BE2C (cell line): ENCODE measurements around the gene POLN.

Experiments
- DNase-seq: peaks from one replicate; pipeline ENCODE4 v3.0.0-alpha.2; 2020
- H3K27me3 ChIP-seq: fragments of 250-450 bp; sonication (Bioruptor Pico); 2 replicates; pipeline ENCODE4 v1.5.1; 2020; ENCODE audit warnings: mild to moderate bottlenecking
- H3K36me3 ChIP-seq: fragments of 250-450 bp; sonication (Bioruptor Pico); 2 replicates; pipeline ENCODE4 v1.5.1; 2020; ENCODE audit warnings: mild to moderate bottlenecking
- H3K4me1 ChIP-seq: fragments of 250-450 bp; sonication (Bioruptor Pico); 2 replicates; pipeline ENCODE4 v1.5.1; 2020
- H3K4me3 ChIP-seq: 2 replicates; pipeline ENCODE4 v1.5.1; 2011; ENCODE audit warnings: low read depth, low read length
- H3K9me3 ChIP-seq: fragments of 250-450 bp; sonication (Bioruptor Pico); 2 replicates; pipeline ENCODE4 v1.5.1; 2020
- CTCF ChIP-seq: IDR thresholded peaks from 2 replicates; pipeline ENCODE4 v1.5.1; 2012; ENCODE audit warnings: mild to moderate bottlenecking, low read depth, low read length

The POLN gene

GRCh38 chr4:2127609-2128332 is 114.2 kb downstream of the POLN start:
- no peaks in the 10 kb centered on the region for H3K36me3 ChIP-seq
- H3K27me3 ChIP-seq: no peaks in the 10 kb centered on the region
- no peak overlapping the region for H3K4me3 ChIP-seq
- H3K4me1 ChIP-seq: no peaks in the 10 kb centered on the region
- no peak for TF ChIP-seq CTCF
- peaks cover 3% of the 10 kb centered on the region; the same call in 1 of the 2 replicates for H3K9me3 ChIP-seq
- DNase-seq: no peak

GRCh38 chr4:2126309-2127043 is 115.4 kb downstream of the POLN start:
- no peak overlapping the region for H3K4me3 ChIP-seq
- TF ChIP-seq CTCF: no peak
- no peaks in the 10 kb centered on the region for H3K36me3 ChIP-seq
- no peaks in the 10 kb centered on the region; the same call in 1 of the 2 replicates for H3K27me3 ChIP-seq
- no peaks in the 10 kb centered on the region for H3K4me1 ChIP-seq
- no peak for DNase-seq
- H3K9me3 ChIP-seq: no peaks in the 10 kb centered on the region; the same call in 1 of the 2 replicates

GRCh38 chr4:2125831-2126230 is 116.1 kb downstream of the POLN start:
- H3K9me3 ChIP-seq: no peaks in the 10 kb centered on the region
- no peaks in the 10 kb centered on the region for H3K4me1 ChIP-seq
- no peak for TF ChIP-seq CTCF
- DNase-seq: no peak
- H3K4me3 ChIP-seq: no peak overlapping the region
- peaks cover 2% of the 10 kb centered on the region for H3K27me3 ChIP-seq
- H3K36me3 ChIP-seq: no peaks in the 10 kb centered on the region

GRCh38 chr4:2125023-2125422 is 116.9 kb downstream of the POLN start:
- H3K36me3 ChIP-seq: no peaks in the 10 kb centered on the region
- no peaks in the 10 kb centered on the region for H3K9me3 ChIP-seq
- no peak for TF ChIP-seq CTCF
- H3K4me3 ChIP-seq: no peak overlapping the region
- H3K27me3 ChIP-seq: peaks cover 9% of the 10 kb centered on the region
- no peak for DNase-seq
- no peaks in the 10 kb centered on the region for H3K4me1 ChIP-seq

- Histone ChIP-seq H3K4me1 (no peaks in the 10 kb centered on the region), H3K36me3 (no peaks in the 10 kb centered on the region), H3K27me3 (peaks cover 13% of the 10 kb centered on the region), H3K9me3 (no peaks in the 10 kb centered on the region), H3K4me3 (no peak overlapping the region)
- no peak for TF ChIP-seq CTCF
- DNase-seq: no peak
Measured at GRCh38 chr4:2116687-2117400, 125.1 kb downstream of the POLN start.
